Measurements from ENCODE around the gene KRT33A.

The KRT33A gene

GRCh38 chr17:41331606-41332005 is 19.0 kb downstream of the KRT33A start:
- no peak overlapping the region for H3K27ac Mint-ChIP-seq
- H3K9me3 Mint-ChIP-seq: no peaks in the 10 kb centered on the region
- H3K4me3 Mint-ChIP-seq: no peak overlapping the region
- no peak for DNase-seq (ENCODE audit: low spot score)
- no peaks in the 10 kb centered on the region for H3K36me3 Mint-ChIP-seq (ENCODE audit: low read depth)
- peaks cover 8% of the 10 kb centered on the region for H3K27me3 Mint-ChIP-seq (ENCODE audit: low read depth)
- peaks cover 2% of the 10 kb centered on the region for H3K4me1 Mint-ChIP-seq (ENCODE audit: low read depth)

GRCh38 chr17:41329279-41329948 is 21.2 kb downstream of the KRT33A start:
- Mint-ChIP-seq H3K9me3 (no peaks in the 10 kb centered on the region), H3K36me3 (ENCODE audit: low read depth) (no peaks in the 10 kb centered on the region), H3K4me1 (ENCODE audit: low read depth) (no peaks in the 10 kb centered on the region), H3K27me3 (ENCODE audit: low read depth) (no peaks in the 10 kb centered on the region), H3K4me3 (no peak overlapping the region), H3K27ac (no peak overlapping the region)
- no peak for DNase-seq (ENCODE audit: low spot score)

GRCh38 chr17:41328207-41328606 is 22.4 kb downstream of the KRT33A start:
- H3K27ac Mint-ChIP-seq: no peak overlapping the region
- H3K4me1 Mint-ChIP-seq (ENCODE audit: low read depth): no peaks in the 10 kb centered on the region
- no peak overlapping the region for H3K4me3 Mint-ChIP-seq
- H3K27me3 Mint-ChIP-seq (ENCODE audit: low read depth): no peaks in the 10 kb centered on the region
- DNase-seq (ENCODE audit: low spot score): no peak
- no peaks in the 10 kb centered on the region for H3K36me3 Mint-ChIP-seq (ENCODE audit: low read depth)
- H3K9me3 Mint-ChIP-seq: no peaks in the 10 kb centered on the region

GRCh38 chr17:41327411-41328120 is 23.1 kb downstream of the KRT33A start:
- H3K4me1 Mint-ChIP-seq (ENCODE audit: low read depth): no peaks in the 10 kb centered on the region
- no peak overlapping the region for H3K27ac Mint-ChIP-seq
- no peaks in the 10 kb centered on the region for H3K9me3 Mint-ChIP-seq
- H3K27me3 Mint-ChIP-seq (ENCODE audit: low read depth): no peaks in the 10 kb centered on the region
- DNase-seq (ENCODE audit: low spot score): no peak
- H3K4me3 Mint-ChIP-seq: no peak overlapping the region
- no peaks in the 10 kb centered on the region for H3K36me3 Mint-ChIP-seq (ENCODE audit: low read depth)

GRCh38 chr17:41326173-41327145 is 24.2 kb downstream of the KRT33A start:
- Mint-ChIP-seq H3K4me1 (ENCODE audit: low read depth) (no peaks in the 10 kb centered on the region), H3K4me3 (no peak overlapping the region), H3K27ac (no peak overlapping the region), H3K36me3 (ENCODE audit: low read depth) (no peaks in the 10 kb centered on the region), H3K9me3 (no peaks in the 10 kb centered on the region), H3K27me3 (ENCODE audit: low read depth) (no peaks in the 10 kb centered on the region)
- DNase-seq (ENCODE audit: low spot score): no peak

GRCh38 chr17:41325611-41326010 is 25.0 kb downstream of the KRT33A start:
- no peaks in the 10 kb centered on the region for H3K9me3 Mint-ChIP-seq
- DNase-seq (ENCODE audit: low spot score): no peak
- no peaks in the 10 kb centered on the region for H3K36me3 Mint-ChIP-seq (ENCODE audit: low read depth)
- H3K4me3 Mint-ChIP-seq: no peak overlapping the region
- no peaks in the 10 kb centered on the region for H3K27me3 Mint-ChIP-seq (ENCODE audit: low read depth)
- no peak overlapping the region for H3K27ac Mint-ChIP-seq
- H3K4me1 Mint-ChIP-seq (ENCODE audit: low read depth): no peaks in the 10 kb centered on the region

- DNase-seq (ENCODE audit: low spot score): no peak
- Mint-ChIP-seq H3K9me3 (no peaks in the 10 kb centered on the region), H3K4me3 (no peak overlapping the region), H3K27ac (no peak overlapping the region), H3K36me3 (ENCODE audit: low read depth) (no peaks in the 10 kb centered on the region), H3K27me3 (ENCODE audit: low read depth) (peaks cover under 1% of the 10 kb centered on the region), H3K4me1 (ENCODE audit: low read depth) (no peaks in the 10 kb centered on the region)
Observed at GRCh38 chr17:41325126-41325525, 25.5 kb downstream of the KRT33A start.

- DNase-seq (ENCODE audit: low spot score): no peak
- Mint-ChIP-seq H3K27me3 (ENCODE audit: low read depth) (peaks cover 3% of the 10 kb centered on the region), H3K4me1 (ENCODE audit: low read depth) (no peaks in the 10 kb centered on the region), H3K27ac (no peak overlapping the region), H3K36me3 (ENCODE audit: low read depth) (no peaks in the 10 kb centered on the region), H3K4me3 (no peak overlapping the region), H3K9me3 (no peaks in the 10 kb centered on the region)
Observed at GRCh38 chr17:41324180-41325075, 26.2 kb downstream of the KRT33A start.

GRCh38 chr17:41322903-41323895 is 27.4 kb downstream of the KRT33A start:
- no peaks in the 10 kb centered on the region for H3K4me1 Mint-ChIP-seq (ENCODE audit: low read depth)
- H3K9me3 Mint-ChIP-seq: no peaks in the 10 kb centered on the region
- no peak overlapping the region for H3K27ac Mint-ChIP-seq
- DNase-seq (ENCODE audit: low spot score): no peak
- no peak overlapping the region for H3K4me3 Mint-ChIP-seq
- peaks cover 5% of the 10 kb centered on the region for H3K27me3 Mint-ChIP-seq (ENCODE audit: low read depth)
- no peaks in the 10 kb centered on the region for H3K36me3 Mint-ChIP-seq (ENCODE audit: low read depth)

- no peaks in the 10 kb centered on the region for H3K9me3 Mint-ChIP-seq
- H3K36me3 Mint-ChIP-seq (ENCODE audit: low read depth): no peaks in the 10 kb centered on the region
- no peak overlapping the region for H3K27ac Mint-ChIP-seq
- no peak overlapping the region for H3K4me3 Mint-ChIP-seq
- no peaks in the 10 kb centered on the region for H3K4me1 Mint-ChIP-seq (ENCODE audit: low read depth)
- H3K27me3 Mint-ChIP-seq (ENCODE audit: low read depth): peaks cover 7% of the 10 kb centered on the region
- no peak for DNase-seq (ENCODE audit: low spot score)
Observed at GRCh38 chr17:41322094-41322902, 28.3 kb downstream of the KRT33A start.

GRCh38 chr17:41318231-41318630 is 32.4 kb downstream of the KRT33A start:
- Mint-ChIP-seq H3K27ac (no peak overlapping the region), H3K36me3 (ENCODE audit: low read depth) (no peaks in the 10 kb centered on the region), H3K27me3 (ENCODE audit: low read depth) (peaks cover 10% of the 10 kb centered on the region), H3K9me3 (no peaks in the 10 kb centered on the region), H3K4me1 (ENCODE audit: low read depth) (no peaks in the 10 kb centered on the region), H3K4me3 (no peak overlapping the region)
- DNase-seq (ENCODE audit: low spot score): no peak

Data from T-helper 2 cell treated with Interferon-gamma antibody and Interleukin-4, amounts not matched to agents 5 μg/mL and 100 μg/mL, for 36 hours (primary cell).